GM18517 (cell line): ENCODE measurements around the gene ZNF451.
"Not testable (repeated sequence)": the region's sequence is repeated elsewhere in the genome, so short reads cannot be mapped to it uniquely, and the experiment has no call there.

ENCODE experiments used
- ATAC-seq: cut with Tn5 transposase; IDR thresholded peaks from one replicate; pipeline ENCODE4 v1.9.1; 2021; ENCODE audit warnings: mild to moderate bottlenecking, moderate library complexity; ENCODE audit not compliant: unreplicated experiment

Gene ZNF451

GRCh38 chr6:57091375-57091774, 1.4 kb downstream of the ZNF451 start:
- not testable (repeated sequence) for ATAC-seq

- no peak for ATAC-seq
Observed at GRCh38 chr6:57094689-57095088, 4.7 kb downstream of the ZNF451 start.

GRCh38 chr6:57097596-57097995, 7.6 kb downstream of the ZNF451 start:
- no peak for ATAC-seq

GRCh38 chr6:57102976-57103375, 13.0 kb downstream of the ZNF451 start:
- no peak for ATAC-seq

- ATAC-seq: no peak
Observed at GRCh38 chr6:57104336-57104735, 14.3 kb downstream of the ZNF451 start.

- no peak for ATAC-seq
Observed at GRCh38 chr6:57106990-57107389, 17.0 kb downstream of the ZNF451 start.

GRCh38 chr6:57108691-57109090, 18.7 kb downstream of the ZNF451 start:
- ATAC-seq: peak; percentile 98

- no peak for ATAC-seq
Observed at GRCh38 chr6:57109880-57110279, 19.9 kb downstream of the ZNF451 start.

GRCh38 chr6:57113105-57113504, 23.1 kb downstream of the ZNF451 start:
- no peak for ATAC-seq

GRCh38 chr6:57116776-57117175, 26.8 kb downstream of the ZNF451 start:
- ATAC-seq: no peak

- no peak for ATAC-seq
Observed at GRCh38 chr6:57117796-57118195, 27.8 kb downstream of the ZNF451 start.

- ATAC-seq: no peak
Observed at GRCh38 chr6:57123111-57123510, 33.1 kb downstream of the ZNF451 start.

GRCh38 chr6:57127763-57128162, 37.8 kb downstream of the ZNF451 start:
- no peak for ATAC-seq

GRCh38 chr6:57130661-57131177, 40.7 kb downstream of the ZNF451 start:
- no peak for ATAC-seq

- no peak for ATAC-seq
Observed at GRCh38 chr6:57134954-57135353, 45.0 kb downstream of the ZNF451 start.

- ATAC-seq: no peak
Observed at GRCh38 chr6:57135885-57136284, 45.9 kb downstream of the ZNF451 start.

- ATAC-seq: no peak
Observed at GRCh38 chr6:57137350-57137749, 47.4 kb downstream of the ZNF451 start.

- ATAC-seq: no peak
Observed at GRCh38 chr6:57138026-57138425, 48.0 kb downstream of the ZNF451 start.

- no peak for ATAC-seq
Observed at GRCh38 chr6:57141451-57142177, 51.6 kb downstream of the ZNF451 start.

- ATAC-seq: no peak
Observed at GRCh38 chr6:57142178-57142525, 52.2 kb downstream of the ZNF451 start.

GRCh38 chr6:57143690-57144089, 53.7 kb downstream of the ZNF451 start:
- ATAC-seq: no peak

GRCh38 chr6:57147401-57147800, 57.4 kb downstream of the ZNF451 start:
- ATAC-seq: no peak
